Common myeloid progenitor, CD34-positive (primary cell): ENCODE data around the gene MAGI2.

Experiments used
- CTCF ChIA-PET: fragments of 350-600 bp; sonication (Branson Sonifier 250); formaldehyde crosslinking; loops from one replicate; lab custom pipeline; 2021; ENCODE audit warnings: antibody characterized with exemption; lab: Charles Lee
- POLR2A ChIA-PET: fragments of 350-600 bp; sonication (Branson Sonifier 250); formaldehyde crosslinking; loops from one replicate; lab custom pipeline; 2021; ENCODE audit warnings: antibody characterized with exemption; lab: Charles Lee
- DNase-seq, 3 donors: peaks; one replicate each; pipeline versions ENCODE4 v3.0.0 to v3.0.0-alpha.2; 2013
- H3K27ac ChIP-seq, 2 experiments: 1 replicate in 1 of 2; 2 replicates in 1 of 2; pipeline ENCODE4 v1.7.0; 2013; ENCODE audit warnings: inconsistent platforms in 2 of 2, low read length in 2 of 2, mild to moderate bottlenecking in 2 of 2, low read depth in 1 of 2, moderate library complexity in 1 of 2; ENCODE audit not compliant: severe bottlenecking in 2 of 2, insufficient read depth in 1 of 2, poor library complexity in 1 of 2
- H3K27me3 ChIP-seq, 5 experiments: replicated peaks in 2 of 5; 1 replicate in 3 of 5; 2 replicates in 2 of 5; pipeline versions ENCODE4 v1.6.1 to v1.7.0; 2013; ENCODE audit warnings: low read length in 4 of 5, mild to moderate bottlenecking in 2 of 5, moderate library complexity in 2 of 5, inconsistent platforms in 1 of 5; ENCODE audit not compliant: insufficient read depth in 5 of 5, control insufficient read depth in 4 of 5
- H3K36me3 ChIP-seq, 4 experiments: 1 replicate in 2 of 4; 2 replicates in 2 of 4; pipeline versions ENCODE4 v1.6.1 to v1.7.0; 2013; ENCODE audit warnings: low read length in 3 of 4, control low read depth in 1 of 4, mild to moderate bottlenecking in 1 of 4; ENCODE audit not compliant: control insufficient read depth in 4 of 4, insufficient read depth in 4 of 4
- H3K4me1 ChIP-seq, 4 experiments: 1 replicate in 3 of 4; 2 replicates in 1 of 4; pipeline versions ENCODE4 v1.6.1 to v1.7.1; 2013; ENCODE audit warnings: low read length in 3 of 4, mild to moderate bottlenecking in 3 of 4, control low read depth in 1 of 4, inconsistent platforms in 1 of 4, moderate library complexity in 1 of 4; ENCODE audit not compliant: control insufficient read depth in 4 of 4, insufficient read depth in 4 of 4; ENCODE audit errors: control extremely low read depth in 1 of 4
- H3K4me3 ChIP-seq, 7 experiments: 1 replicate in 4 of 7; 2 replicates in 3 of 7; pipeline versions ENCODE4 v1.5.1 to v1.7.0; 2013; ENCODE audit warnings: mild to moderate bottlenecking in 7 of 7, low read length in 6 of 7, moderate library complexity in 6 of 7, inconsistent platforms in 2 of 7, low read depth in 2 of 7, control low read depth in 1 of 7; ENCODE audit not compliant: insufficient read depth in 4 of 7, control insufficient read depth in 1 of 7; ENCODE audit errors: extremely low read depth in 1 of 7
- H3K9me3 ChIP-seq, 5 experiments: 1 replicate in 4 of 5; 2 replicates in 1 of 5; pipeline versions ENCODE4 v1.6.1 to v1.7.1; 2013; ENCODE audit warnings: low read length in 4 of 5, mild to moderate bottlenecking in 2 of 5, inconsistent platforms in 1 of 5, low read depth in 1 of 5, moderate library complexity in 1 of 5; ENCODE audit not compliant: control insufficient read depth in 4 of 5, insufficient read depth in 2 of 5; ENCODE audit errors: control extremely low read depth in 1 of 5
- WGBS: methylation state at CpG from one replicate; pipeline ENCODE4 v1.1.5; 2013; ENCODE audit not compliant: insufficient coverage; 5-methylcytosine and 5-hydroxymethylcytosine counted together

MAGI2 gene

GRCh38 chr7:78407031-78407430, 1046.4 kb downstream of the MAGI2 start:
- Histone ChIP-seq H3K9me3 (no peaks in the 10 kb centered on the region), H3K4me1 (no peaks in the 10 kb centered on the region), H3K27me3 (no peaks in the 10 kb centered on the region), H3K36me3 (no peaks in the 10 kb centered on the region), H3K27ac (no peak overlapping the region), H3K4me3 (no peak overlapping the region)
- ChIA-PET CTCF (interaction anchor here (0.7 kb wide), 1 partner anchor 205 kb away, joined by 4 read pairs; no protein-coding TSS in a partner anchor), POLR2A (no interaction called here)
- 100% methylated on average over 1 of the region's 3 CpGs for WGBS
- no peak for DNase-seq

GRCh38 chr7:78406531-78406930, 1046.9 kb downstream of the MAGI2 start:
- POLR2A ChIA-PET = no interaction called here
- CTCF ChIA-PET = interaction anchor here (0.6 kb wide), 1 partner anchor 87 kb away, joined by 3 read pairs; no protein-coding TSS in a partner anchor
- DNase-seq = no peak
- Histone ChIP-seq H3K4me1 (no peaks in the 10 kb centered on the region), H3K4me3 (no peak overlapping the region), H3K9me3 (no peaks in the 10 kb centered on the region), H3K27ac (no peak overlapping the region), H3K36me3 (no peaks in the 10 kb centered on the region), H3K27me3 (no peaks in the 10 kb centered on the region)

- Histone ChIP-seq H3K9me3 (no peaks in the 10 kb centered on the region), H3K4me3 (no peak overlapping the region), H3K4me1 (no peaks in the 10 kb centered on the region), H3K27me3 (no peaks in the 10 kb centered on the region), H3K27ac (no peak overlapping the region), H3K36me3 (no peaks in the 10 kb centered on the region)
- CTCF ChIA-PET = no interaction called here
- WGBS = 100% methylated on average over 1 of the region's 4 CpGs
- POLR2A ChIA-PET = no interaction called here
- DNase-seq = no peak
Observed at GRCh38 chr7:78402096-78402495, 1051.4 kb downstream of the MAGI2 start.

DNA sequence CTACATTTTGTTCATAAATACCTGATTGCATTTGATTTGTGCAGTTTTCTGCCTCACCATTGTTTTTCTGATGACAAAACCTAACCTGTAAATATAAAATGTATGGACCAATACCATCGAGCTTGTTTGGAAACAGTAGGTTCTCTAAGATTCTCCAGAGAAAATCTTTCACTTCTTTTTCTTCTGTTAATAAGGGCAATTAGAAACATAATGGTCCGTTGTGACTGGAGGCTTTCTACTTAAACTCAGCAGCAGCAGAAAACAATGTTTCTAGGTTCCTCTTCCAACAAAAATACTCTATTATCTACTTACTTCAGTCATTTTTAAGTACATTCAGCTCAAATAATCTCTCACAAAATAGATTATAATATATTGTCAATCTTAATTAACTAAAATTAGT, 1053.4 kb downstream of the MAGI2 start:
- no peaks in the 10 kb centered on the region for H3K27me3 ChIP-seq
- H3K9me3 ChIP-seq = no peaks in the 10 kb centered on the region
- no peaks in the 10 kb centered on the region for H3K36me3 ChIP-seq
- no CpG with 5 or more reads among the region's 2 CpGs for WGBS
- no peak overlapping the region for H3K27ac ChIP-seq
- ChIA-PET CTCF (no interaction called here), POLR2A (no interaction called here)
- H3K4me3 ChIP-seq = no peak overlapping the region
- DNase-seq = no peak
- H3K4me1 ChIP-seq = no peaks in the 10 kb centered on the region

- Histone ChIP-seq H3K9me3 (no peaks in the 10 kb centered on the region), H3K4me1 (no peaks in the 10 kb centered on the region), H3K4me3 (no peak overlapping the region), H3K27ac (no peak overlapping the region), H3K36me3 (no peaks in the 10 kb centered on the region), H3K27me3 (no peaks in the 10 kb centered on the region)
- CTCF ChIA-PET = no interaction called here
- POLR2A ChIA-PET = no interaction called here
- WGBS = 87% methylated on average over 3 of the region's 4 CpGs
- DNase-seq = no peak
Observed at GRCh38 chr7:78399033-78399769, 1054.3 kb downstream of the MAGI2 start.

GRCh38 chr7:78398576-78398975, 1054.9 kb downstream of the MAGI2 start:
- POLR2A ChIA-PET = no interaction called here
- Histone ChIP-seq H3K27ac (no peak overlapping the region), H3K9me3 (no peaks in the 10 kb centered on the region), H3K4me3 (no peak overlapping the region), H3K36me3 (no peaks in the 10 kb centered on the region), H3K27me3 (no peaks in the 10 kb centered on the region), H3K4me1 (no peaks in the 10 kb centered on the region)
- CTCF ChIA-PET = no interaction called here
- 100% methylated on average over 1 of the region's 2 CpGs for WGBS
- no peak for DNase-seq

DNA sequence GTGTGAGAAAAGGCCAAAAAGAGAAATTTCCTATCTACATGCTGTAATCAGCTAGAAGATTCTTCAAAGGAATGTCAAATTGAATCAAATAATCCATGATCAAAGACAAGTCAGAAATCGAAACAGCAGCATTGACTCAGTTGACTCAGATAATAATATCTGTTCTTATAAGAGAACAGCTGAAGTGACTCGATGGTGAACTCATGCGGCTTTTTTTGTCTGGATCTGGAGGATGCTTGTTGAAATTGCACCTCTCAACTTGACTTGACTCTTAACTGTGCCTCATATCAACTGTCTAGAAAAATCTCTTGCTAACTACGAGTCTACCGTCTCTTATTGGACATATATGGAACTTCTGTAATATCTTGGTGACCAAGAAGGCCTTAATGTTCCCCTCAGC, 1055.4 kb downstream of the MAGI2 start:
- no peak overlapping the region for H3K4me3 ChIP-seq
- no peaks in the 10 kb centered on the region for H3K36me3 ChIP-seq
- no peaks in the 10 kb centered on the region for H3K9me3 ChIP-seq
- ChIA-PET POLR2A (no interaction called here), CTCF (no interaction called here)
- 100% methylated on average over 5 of the region's 5 CpGs for WGBS
- H3K27ac ChIP-seq = no peak overlapping the region
- no peak for DNase-seq
- no peaks in the 10 kb centered on the region for H3K4me1 ChIP-seq
- H3K27me3 ChIP-seq = no peaks in the 10 kb centered on the region
